Jurkat, Clone E6-1 (cell line): Measurements from ENCODE around the gene CUZD1.
"Not testable (repeated sequence)": the region's sequence is repeated elsewhere in the genome, so short reads cannot be mapped to it uniquely, and the experiment has no call there.

Source experiments
- DNase-seq: peaks from one replicate; pipeline ENCODE4 v3.0.0-alpha.2; 2011; ENCODE audit warnings: low read depth, low spot score
- H3K4me3 ChIP-seq: 2 replicates; pipeline ENCODE4 v1.5.1; 2011; ENCODE audit warnings: mild to moderate bottlenecking, low read length, control low read depth, moderate library complexity

The CUZD1 gene

GRCh38 chr10:122859527-122859926 lies 13.9 kb upstream of the CUZD1 start:
- H3K4me3 ChIP-seq: no peak overlapping the region
- no peak for DNase-seq

GRCh38 chr10:122858042-122858441 lies 12.4 kb upstream of the CUZD1 start:
- DNase-seq, H3K4me3 ChIP-seq: not testable (repeated sequence)

GRCh38 chr10:122856902-122857301 lies 11.2 kb upstream of the CUZD1 start:
- no peak overlapping the region for H3K4me3 ChIP-seq
- no peak for DNase-seq

- DNase-seq: no peak
- no peak overlapping the region for H3K4me3 ChIP-seq
Observed at GRCh38 chr10:122855745-122856144, 10.1 kb upstream of the CUZD1 start.

- no peak for DNase-seq
- H3K4me3 ChIP-seq: no peak overlapping the region
Observed at GRCh38 chr10:122854648-122855047, 9.0 kb upstream of the CUZD1 start.

- DNase-seq: peak; percentile 25
- H3K4me3 ChIP-seq: no peak overlapping the region
Observed at GRCh38 chr10:122853665-122854313, 8.1 kb upstream of the CUZD1 start.

- H3K4me3 ChIP-seq: no peak overlapping the region
- no peak for DNase-seq
Observed at GRCh38 chr10:122852261-122852660, 6.6 kb upstream of the CUZD1 start.

GRCh38 chr10:122850705-122851640 lies 5.3 kb upstream of the CUZD1 start:
- no peak for DNase-seq
- H3K4me3 ChIP-seq: no peak overlapping the region

GRCh38 chr10:122849900-122850605 lies 4.4 kb upstream of the CUZD1 start:
- DNase-seq: no peak
- no peak overlapping the region for H3K4me3 ChIP-seq

GRCh38 chr10:122849090-122849489 lies 3.4 kb upstream of the CUZD1 start:
- no peak overlapping the region for H3K4me3 ChIP-seq
- DNase-seq: no peak

- peak; percentile 49 for DNase-seq
- H3K4me3 ChIP-seq: no peak overlapping the region
Observed at GRCh38 chr10:122847782-122848604, 2.3 kb upstream of the CUZD1 start.

- no peak overlapping the region for H3K4me3 ChIP-seq
- DNase-seq: no peak
Observed at GRCh38 chr10:122844146-122844545, 1.5 kb downstream of the CUZD1 start.

GRCh38 chr10:122841569-122841968 lies 4.1 kb downstream of the CUZD1 start:
- DNase-seq: no peak
- H3K4me3 ChIP-seq: no peak overlapping the region

- H3K4me3 ChIP-seq: no peak overlapping the region
- DNase-seq: no peak
Observed at GRCh38 chr10:122839505-122839904, 6.2 kb downstream of the CUZD1 start.

GRCh38 chr10:122838880-122839279 lies 6.8 kb downstream of the CUZD1 start:
- no peak for DNase-seq
- no peak overlapping the region for H3K4me3 ChIP-seq

GRCh38 chr10:122835908-122836307 lies 9.7 kb downstream of the CUZD1 start:
- DNase-seq: no peak

GRCh38 chr10:122830965-122831353 lies 14.7 kb downstream of the CUZD1 start:
- no peak overlapping the region for H3K4me3 ChIP-seq
- DNase-seq: no peak

More at GRCh38 chr10:122835908-122836307, 9.7 kb downstream of the CUZD1 start:
- H3K4me3 ChIP-seq: no peak overlapping the region

GRCh38 chr10:122830273-122830964 lies 15.2 kb downstream of the CUZD1 start:
- no peak for DNase-seq

More at GRCh38 chr10:122830273-122830964, 15.2 kb downstream of the CUZD1 start:
- H3K4me3 ChIP-seq: no peak overlapping the region
